GM21723 (cell line): ENCODE measurements around the gene C19orf85.

Source experiments
- ATAC-seq: cut with Tn5 transposase; IDR thresholded peaks from one replicate; pipeline ENCODE4 v1.9.1; 2021; ENCODE audit warnings: mild to moderate bottlenecking, moderate library complexity; ENCODE audit not compliant: unreplicated experiment

C19orf85 gene

GRCh38 chr19:55489711-55490477 is 25.3 kb upstream of the C19orf85 start:
- ATAC-seq = no peak

GRCh38 chr19:55488986-55489710 is 24.6 kb upstream of the C19orf85 start:
- no peak for ATAC-seq

- ATAC-seq = no peak
These were observed 23.6 kb upstream of the C19orf85 start, which contains the start of gene SSC5D for GRCh38 chr19:55487924-55488687. SSC5D (plus strand) TSS chr19:55488436; CDS start chr19:55488590, 154 bp downstream.

- ATAC-seq = no peak
These were observed 22.7 kb upstream of the C19orf85 start for GRCh38 chr19:55486971-55487923.

DNA sequence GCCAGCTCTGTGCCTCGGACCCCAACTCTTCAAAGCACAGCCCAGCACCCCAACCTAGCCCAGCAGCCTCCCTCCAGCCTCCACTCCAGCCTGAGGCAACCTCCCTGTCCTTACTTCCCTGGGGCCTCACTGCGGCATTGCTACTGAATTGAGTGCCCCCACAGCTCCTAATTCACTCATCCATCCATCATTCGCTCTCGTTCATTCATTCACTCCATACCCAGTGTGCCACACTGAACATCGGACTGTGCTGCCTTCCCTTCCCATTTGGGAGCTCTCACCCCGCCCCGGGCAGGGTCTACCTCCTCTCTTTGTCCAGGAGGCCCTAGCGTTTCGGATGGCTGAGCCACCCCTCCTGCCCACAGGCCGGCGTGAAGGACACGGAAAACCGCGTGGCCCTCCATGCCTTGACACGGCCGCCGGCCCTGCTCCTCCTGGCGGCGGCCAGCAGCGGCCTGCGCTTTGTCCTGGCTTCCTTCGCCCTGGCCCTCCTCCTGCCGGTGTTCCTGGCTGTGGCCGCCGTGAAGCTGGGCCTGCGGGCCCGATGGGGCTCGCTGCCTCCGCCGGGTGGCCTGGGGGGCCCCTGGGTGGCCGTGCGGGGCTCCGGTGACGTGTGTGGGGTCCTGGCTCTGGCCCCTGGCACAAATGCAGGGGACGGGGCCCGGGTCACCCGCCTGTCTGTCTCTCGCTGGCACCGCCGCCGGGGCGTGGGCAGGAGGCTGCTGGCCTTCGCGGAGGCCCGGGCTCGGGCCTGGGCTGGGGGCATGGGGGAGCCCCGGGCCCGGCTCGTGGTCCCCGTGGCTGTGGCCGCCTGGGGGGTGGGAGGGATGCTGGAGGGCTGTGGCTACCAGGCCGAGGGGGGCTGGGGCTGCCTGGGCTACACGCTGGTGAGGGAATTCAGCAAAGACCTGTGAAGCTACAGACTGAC is 21.8 kb upstream of the C19orf85 start:
- ATAC-seq = no peak

GRCh38 chr19:55485439-55486011 is 21.0 kb upstream of the C19orf85 start:
- ATAC-seq = no peak

- ATAC-seq = peak; percentile 64
These were observed 20.3 kb upstream of the C19orf85 start, which contains the start of gene NAT14 for GRCh38 chr19:55484593-55485438. NAT14 (plus strand) TSS chr19:55485188; CDS start chr19:55485709, 521 bp downstream.

DNA sequence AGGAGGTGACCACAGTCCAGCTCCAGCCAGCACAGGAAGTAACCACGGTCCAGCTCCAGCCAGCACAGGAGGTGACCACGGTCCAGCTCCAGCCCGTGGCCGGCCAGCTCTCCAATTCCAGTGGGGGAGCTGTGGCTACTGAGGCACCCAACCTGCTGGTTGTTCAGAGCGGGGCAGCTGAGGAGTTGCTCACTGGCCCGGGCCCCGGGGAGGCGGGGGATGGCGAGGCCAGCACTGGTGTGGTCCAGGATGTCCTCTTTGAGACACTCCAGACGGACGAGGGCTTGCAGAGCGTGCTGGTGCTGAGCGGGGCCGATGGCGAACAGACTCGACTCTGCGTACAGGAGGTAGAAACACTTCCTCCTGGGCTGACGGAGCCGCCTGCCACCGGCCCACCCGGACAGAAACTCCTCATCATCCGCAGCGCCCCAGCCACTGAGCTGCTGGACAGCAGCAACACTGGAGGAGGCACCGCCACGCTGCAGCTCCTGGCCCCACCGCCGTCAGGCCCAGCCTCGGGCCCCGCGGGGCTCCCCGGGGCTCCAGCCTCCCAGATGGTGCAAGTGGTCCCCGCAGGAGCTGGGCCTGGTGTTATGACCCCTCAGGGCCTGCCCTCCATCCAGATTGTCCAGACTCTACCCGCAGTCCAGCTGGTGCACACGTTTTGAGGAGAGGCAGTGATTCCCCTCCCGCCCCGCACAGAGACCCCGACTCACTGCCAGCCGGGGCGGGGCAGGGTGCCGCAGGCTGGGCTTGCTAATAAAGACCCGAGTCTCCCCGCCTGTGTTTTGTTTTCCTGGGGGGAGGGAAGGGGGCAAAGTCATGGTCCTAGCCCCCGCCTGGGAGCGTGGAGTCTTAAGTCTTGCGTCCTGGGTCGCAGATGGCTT is 19.4 kb upstream of the C19orf85 start:
- no peak for ATAC-seq

GRCh38 chr19:55482967-55483705 is 18.6 kb upstream of the C19orf85 start:
- ATAC-seq = no peak

GRCh38 chr19:55482156-55482961 is 17.8 kb upstream of the C19orf85 start:
- ATAC-seq = no peak

DNA sequence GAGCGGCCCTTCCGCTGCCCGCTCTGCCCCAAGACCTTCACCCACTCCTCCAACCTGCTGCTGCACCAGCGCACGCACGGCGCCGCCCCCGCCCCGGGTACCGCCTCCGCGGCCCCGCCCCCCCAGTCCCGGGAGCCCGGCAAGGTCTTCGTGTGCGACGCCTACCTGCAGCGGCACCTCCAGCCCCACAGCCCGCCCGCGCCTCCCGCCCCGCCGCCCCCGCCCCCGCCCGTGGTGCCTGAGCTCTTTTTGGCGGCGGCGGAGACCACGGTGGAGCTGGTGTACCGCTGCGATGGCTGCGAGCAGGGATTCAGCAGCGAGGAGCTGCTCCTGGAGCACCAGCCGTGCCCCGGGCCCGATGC is 17.2 kb upstream of the C19orf85 start:
- no peak for ATAC-seq

DNA sequence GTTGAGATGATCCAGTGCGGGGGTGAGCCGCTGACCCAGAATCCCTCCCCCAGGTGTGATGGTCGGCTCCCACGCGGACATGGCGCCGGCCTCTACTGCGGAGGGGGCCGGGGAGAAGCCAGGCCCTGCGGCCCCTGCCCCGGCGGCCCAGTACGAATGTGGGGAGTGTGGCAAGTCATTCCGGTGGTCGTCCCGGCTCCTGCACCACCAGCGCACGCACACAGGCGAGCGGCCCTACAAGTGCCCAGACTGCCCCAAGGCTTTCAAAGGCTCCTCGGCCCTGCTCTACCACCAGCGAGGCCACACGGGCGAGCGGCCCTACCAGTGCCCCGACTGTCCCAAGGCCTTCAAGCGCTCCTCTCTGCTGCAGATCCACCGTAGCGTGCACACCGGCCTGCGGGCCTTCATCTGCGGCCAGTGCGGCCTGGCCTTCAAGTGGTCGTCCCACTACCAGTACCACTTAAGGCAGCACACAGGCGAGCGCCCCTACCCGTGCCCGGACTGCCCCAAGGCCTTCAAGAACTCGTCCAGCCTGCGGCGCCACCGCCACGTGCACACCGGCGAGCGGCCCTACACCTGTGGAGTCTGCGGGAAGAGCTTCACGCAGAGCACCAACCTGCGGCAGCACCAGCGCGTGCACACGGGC is 16.7 kb upstream of the C19orf85 start:
- ATAC-seq = no peak

GRCh38 chr19:55479451-55480230 is 15.1 kb upstream of the C19orf85 start:
- ATAC-seq = no peak

DNA sequence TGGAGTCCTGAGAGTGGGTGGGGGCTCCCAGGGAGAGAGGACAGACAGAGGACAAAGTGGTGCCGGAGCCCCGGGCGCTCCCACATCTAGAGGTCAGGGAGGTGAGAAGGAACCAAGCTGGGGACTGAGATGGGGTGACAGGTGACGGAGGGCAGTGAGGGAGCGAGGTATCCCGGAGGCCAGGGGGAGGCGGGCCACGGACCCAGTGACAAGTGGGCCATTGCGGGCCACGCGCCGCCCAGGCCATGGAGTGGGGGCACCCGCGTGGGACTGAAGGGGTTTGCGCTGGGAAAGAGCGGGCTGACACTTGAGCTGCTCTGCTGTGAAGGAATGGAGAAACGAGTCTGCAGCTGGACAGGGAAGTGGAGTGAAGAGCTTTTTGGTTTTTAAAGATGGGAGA is 14.5 kb upstream of the C19orf85 start:
- ATAC-seq = no peak
